Neutrophil (primary cell): ENCODE data around the gene NKIRAS2.

Experiments
- H3K27ac ChIP-seq: fragments of 200-600 bp; sonication (generic); 2 replicates; pipeline ENCODE4 v1.5.1; 2016; ENCODE audit warnings: mild to moderate bottlenecking, moderate library complexity
- H3K27me3 ChIP-seq: fragments of 200-600 bp; sonication (generic); 2 replicates; pipeline ENCODE4 v1.6.0; 2016; ENCODE audit warnings: mild to moderate bottlenecking
- H3K36me3 ChIP-seq: fragments of 200-600 bp; sonication (generic); 2 replicates; pipeline ENCODE4 v1.5.1; 2017
- H3K4me1 ChIP-seq, 2 experiments: fragments of 200-600 bp in 1 of 2; sonication (generic) in 1 of 2; 1 replicate in 1 of 2; 2 replicates in 1 of 2; pipeline versions ENCODE4 v1.5.1 to v1.6.1; 2013 to 2016; ENCODE audit warnings: low read depth in 1 of 2, low read length in 1 of 2, mild to moderate bottlenecking in 1 of 2, moderate library complexity in 1 of 2; ENCODE audit not compliant: control insufficient read depth in 1 of 2, insufficient read depth in 1 of 2
- H3K4me3 ChIP-seq, 2 experiments: fragments of 200-600 bp in 1 of 2; sonication (generic) in 1 of 2; 1 replicate in 1 of 2; 2 replicates in 1 of 2; pipeline ENCODE4 v1.5.1; 2013 to 2016; ENCODE audit warnings: low read depth in 1 of 2, low read length in 1 of 2, mild to moderate bottlenecking in 1 of 2, moderate library complexity in 1 of 2
- H3K9me3 ChIP-seq: fragments of 200-600 bp; sonication (generic); 2 replicates; pipeline ENCODE4 v1.5.1; 2016
- CTCF ChIP-seq: fragments of 200-600 bp; sonication (generic); IDR thresholded peaks from 2 replicates; pipeline ENCODE4 v1.5.1; 2016; ENCODE audit warnings: antibody characterized with exemption

The NKIRAS2 gene

GRCh38 chr17:42039794-42040763 is 20.2 kb downstream of the NKIRAS2 start:
- Histone ChIP-seq H3K4me1 (peaks cover 0 to 8% of the 10 kb centered on the region in 2 experiments), H3K4me3 (no peak overlapping the region), H3K27me3 (peaks cover 33% of the 10 kb centered on the region), H3K36me3 (no peaks in the 10 kb centered on the region), H3K9me3 (no peaks in the 10 kb centered on the region), H3K27ac (no peak overlapping the region)
- TF ChIP-seq CTCF: no peak

- no peaks in the 10 kb centered on the region for H3K9me3 ChIP-seq
- peaks cover 0 to 8% of the 10 kb centered on the region in 2 experiments for H3K4me1 ChIP-seq
- TF ChIP-seq CTCF: no peak
- no peak overlapping the region for H3K4me3 ChIP-seq
- H3K36me3 ChIP-seq: no peaks in the 10 kb centered on the region
- H3K27ac ChIP-seq: no peak overlapping the region
- H3K27me3 ChIP-seq: peaks cover 33% of the 10 kb centered on the region
Measured at GRCh38 chr17:42040818-42041217, 20.9 kb downstream of the NKIRAS2 start.

GRCh38 chr17:42041619-42042018 is 21.7 kb downstream of the NKIRAS2 start:
- Histone ChIP-seq H3K4me1 (peaks cover 0 to 8% of the 10 kb centered on the region in 2 experiments), H3K27me3 (peaks cover 33% of the 10 kb centered on the region), H3K27ac (no peak overlapping the region), H3K9me3 (no peaks in the 10 kb centered on the region), H3K4me3 (no peak overlapping the region), H3K36me3 (no peaks in the 10 kb centered on the region)
- TF ChIP-seq CTCF: no peak

GRCh38 chr17:42042598-42043319 is 22.9 kb downstream of the NKIRAS2 start:
- no peak overlapping the region for H3K4me3 ChIP-seq
- TF ChIP-seq CTCF: no peak
- no peaks in the 10 kb centered on the region for H3K9me3 ChIP-seq
- H3K4me1 ChIP-seq: peaks cover 0 to 8% of the 10 kb centered on the region in 2 experiments
- peaks cover 33% of the 10 kb centered on the region for H3K27me3 ChIP-seq
- H3K36me3 ChIP-seq: no peaks in the 10 kb centered on the region
- no peak overlapping the region for H3K27ac ChIP-seq

- no peak overlapping the region for H3K27ac ChIP-seq
- no peaks in the 10 kb centered on the region for H3K36me3 ChIP-seq
- H3K4me1 ChIP-seq: peaks cover 6 to 7% of the 10 kb centered on the region in 2 experiments
- no peak for TF ChIP-seq CTCF
- peaks cover 28% of the 10 kb centered on the region for H3K27me3 ChIP-seq
- no peaks in the 10 kb centered on the region for H3K9me3 ChIP-seq
- H3K4me3 ChIP-seq: no peak overlapping the region
Measured at GRCh38 chr17:42045719-42046118, 25.8 kb downstream of the NKIRAS2 start.
